Measurements from ENCODE around the gene BABAM2. TPM values are rescaled to one million over a fixed set of nuclear protein-coding genes. Genes with fewer than 3 reads are reported as not detected.

Gene BABAM2
- total and polyA plus RNA-seq, 10 of the 15 experiments (the other 5 are each of a cell fraction or from before 2014, with no cell fraction given): 30.7 to 59.9 (median 44.5) TPM

- no peak for TF ChIP-seq CUX1 (IDR thresholded peaks at IDR 0.05; ENCODE audit: insufficient replicate concordance, low read depth, low read length)
- no peak for TF ChIP-seq RBBP5 (conservative IDR thresholded peaks at IDR 0.05)
- no peak for TF ChIP-seq WRNIP1 (IDR thresholded peaks at IDR 0.05; ENCODE audit: borderline replicate concordance, low read depth, low read length)
- no peak for TF ChIP-seq BHLHE40 (IDR thresholded peaks at IDR 0.05; ENCODE audit: borderline replicate concordance in 1 of 2, low read depth in 2 of 2, low read length in 1 of 2)
- no peak for TF ChIP-seq SMC3 (IDR thresholded peaks at IDR 0.05; ENCODE audit: borderline replicate concordance, low read length)
- TF ChIP-seq HDGF (IDR thresholded peaks at IDR 0.05): no peak
- TF ChIP-seq NFXL1 (IDR thresholded peaks at IDR 0.05; ENCODE audit: borderline replicate concordance): no peak
- no peak for TF ChIP-seq PML (IDR thresholded peaks at IDR 0.05; ENCODE audit: low read length)
- no peak for TF ChIP-seq ZNF384 (IDR thresholded peaks at IDR 0.05; ENCODE audit: borderline replicate concordance, low read depth, low read length)
- no peak for TF ChIP-seq ZBED1 (IDR thresholded peaks at IDR 0.05; ENCODE audit: borderline replicate concordance)
- TF ChIP-seq MEF2A (IDR thresholded peaks at IDR 0.05; ENCODE audit: insufficient read depth, low read depth, low read length): no peak
- no peak for TF ChIP-seq PRDM15 (CRISPR knock-in tag; IDR thresholded peaks at IDR 0.05)
Measured at GRCh38 chr2:27907547-27907946, 17.0 kb downstream of the BABAM2 start (continued).
